H9 (cell line): ENCODE results near the gene CCN5. TPM values are rescaled to one million over a fixed set of nuclear protein-coding genes. Genes with fewer than 3 reads are reported as not detected.

Source experiments
- DNase-seq: peaks from one replicate; pipeline ENCODE4 v3.0.0-alpha.2; 2017
- H2AFZ ChIP-seq: one replicate; pipeline ENCODE4 v1.6.1; 2013; ENCODE audit warnings: mild to moderate bottlenecking, low read length, control low read depth, moderate library complexity
- H2AK5ac ChIP-seq: 2 replicates; pipeline ENCODE4 v1.6.1; 2013; ENCODE audit warnings: low read length, control low read depth, mixed read lengths; ENCODE audit not compliant: insufficient read length
- H2BK120ac ChIP-seq: one replicate; pipeline ENCODE4 v1.6.1; 2013; ENCODE audit warnings: low read depth, mild to moderate bottlenecking, low read length, control low read depth, inconsistent platforms; ENCODE audit not compliant: poor library complexity, severe bottlenecking
- H2BK12ac ChIP-seq: 2 replicates; pipeline ENCODE4 v1.6.1; 2013; ENCODE audit warnings: low read length, control low read depth, mixed read lengths, low read depth; ENCODE audit not compliant: insufficient read length
- H2BK15ac ChIP-seq: 2 replicates; pipeline ENCODE4 v1.6.1; 2013; ENCODE audit warnings: low read depth, low read length, control low read depth
- H2BK20ac ChIP-seq: one replicate; pipeline ENCODE4 v1.6.1; 2013; ENCODE audit warnings: low read depth, mild to moderate bottlenecking, low read length, control low read depth, inconsistent platforms; ENCODE audit not compliant: poor library complexity, severe bottlenecking
- H2BK5ac ChIP-seq: 2 replicates; pipeline ENCODE4 v1.6.1; 2013; ENCODE audit warnings: low read length, control low read depth, mixed read lengths; ENCODE audit not compliant: insufficient read length
- H3K14ac ChIP-seq: 2 replicates; pipeline ENCODE4 v1.6.1; 2013; ENCODE audit warnings: low read length, control low read depth; ENCODE audit not compliant: insufficient read depth
- H3K18ac ChIP-seq: 2 replicates; pipeline ENCODE4 v1.6.1; 2013; ENCODE audit warnings: low read depth, mild to moderate bottlenecking, mixed read lengths, low read length, control low read depth; ENCODE audit not compliant: insufficient read length
- H3K23ac ChIP-seq: 2 replicates; pipeline ENCODE4 v1.6.1; 2013; ENCODE audit warnings: low read length, control low read depth, mixed read lengths, low read depth; ENCODE audit not compliant: insufficient read length
- H3K23me2 ChIP-seq: 2 replicates; pipeline ENCODE4 v1.6.1; 2013; ENCODE audit warnings: low read depth, mild to moderate bottlenecking, mixed read lengths, low read length, control low read depth; ENCODE audit not compliant: insufficient read length, poor library complexity, severe bottlenecking
- H3K27ac ChIP-seq: 2 replicates; pipeline ENCODE4 v1.5.1; 2013; ENCODE audit warnings: low read length, control low read depth, mixed read lengths, low read depth; ENCODE audit not compliant: insufficient read length
- H3K27me3 ChIP-seq: 2 replicates; pipeline ENCODE4 v1.6.1; 2013; ENCODE audit warnings: low read length, control low read depth, inconsistent platforms; ENCODE audit not compliant: insufficient read depth
- H3K4ac ChIP-seq: 2 replicates; pipeline ENCODE4 v1.6.1; 2013; ENCODE audit warnings: low read depth, mild to moderate bottlenecking, control low read depth, inconsistent platforms, low read length, moderate library complexity
- H3K4me1 ChIP-seq: 2 replicates; pipeline ENCODE4 v1.6.1; 2013; ENCODE audit warnings: low read length, control low read depth, inconsistent platforms; ENCODE audit not compliant: insufficient read depth
- H3K4me2 ChIP-seq: 2 replicates; pipeline ENCODE4 v1.6.1; 2013; ENCODE audit warnings: low read length, control low read depth, mixed read lengths; ENCODE audit not compliant: insufficient read length, insufficient read depth
- H3K56ac ChIP-seq: 2 replicates; pipeline ENCODE4 v1.6.1; 2013; ENCODE audit warnings: low read depth, mild to moderate bottlenecking, mixed read lengths, low read length, control low read depth; ENCODE audit not compliant: insufficient read length
- H3K79me1 ChIP-seq: 2 replicates; pipeline ENCODE4 v1.6.1; 2013; ENCODE audit warnings: low read depth, mild to moderate bottlenecking, moderate library complexity, low read length, control low read depth, inconsistent platforms; ENCODE audit not compliant: insufficient read depth, poor library complexity, severe bottlenecking
- H3K79me2 ChIP-seq: 2 replicates; pipeline ENCODE4 v1.6.1; 2013; ENCODE audit warnings: low read length, control low read depth, inconsistent platforms; ENCODE audit not compliant: insufficient read depth
- H3K9ac ChIP-seq: 2 replicates; pipeline ENCODE4 v1.6.1; 2013; ENCODE audit warnings: low read length, control low read depth, mixed read lengths; ENCODE audit not compliant: insufficient read length; ENCODE audit errors: extremely low read depth
- H3K9me3 ChIP-seq: one replicate; pipeline ENCODE4 v1.6.1; 2013; ENCODE audit warnings: low read depth, low read length, inconsistent platforms; ENCODE audit not compliant: control insufficient read depth
- H3T11ph ChIP-seq: one replicate; pipeline ENCODE4 v1.6.1; 2013; ENCODE audit warnings: mild to moderate bottlenecking, low read length, control low read depth, inconsistent platforms
- H4K20me1 ChIP-seq: one replicate; pipeline ENCODE4 v1.6.1; 2013; ENCODE audit not compliant: control insufficient read depth, insufficient read length, insufficient read depth
- H4K5ac ChIP-seq: 2 replicates; pipeline ENCODE4 v1.6.1; 2013; ENCODE audit warnings: low read depth, mild to moderate bottlenecking, mixed read lengths, low read length, control low read depth; ENCODE audit not compliant: insufficient read length
- H4K8ac ChIP-seq: replicated peaks from 2 replicates; pipeline ENCODE4 v1.6.1; 2013; ENCODE audit warnings: low read length, control low read depth, mixed read lengths, low read depth; ENCODE audit not compliant: insufficient read length
- H4K91ac ChIP-seq: 2 replicates; pipeline ENCODE4 v1.6.1; 2013; ENCODE audit warnings: low read depth, mild to moderate bottlenecking, moderate library complexity, mixed read lengths, low read length, control low read depth; ENCODE audit not compliant: insufficient read length
- H3K27ac Mint-ChIP-seq, 3 experiments: 2 replicates in 2 of 3; 3 replicates in 1 of 3; pipeline ENCODE4 v1.8.0; 2020 to 2021; ENCODE audit warnings: mixed read lengths in 3 of 3, mild to moderate bottlenecking in 1 of 3, moderate library complexity in 1 of 3
- H3K27me3 Mint-ChIP-seq: 2 replicates; pipeline ENCODE4 v1.8.0; 2021; ENCODE audit warnings: low read depth, mild to moderate bottlenecking, moderate library complexity, mixed read lengths
- H3K36me3 Mint-ChIP-seq, 3 experiments: 2 replicates in 2 of 3; 3 replicates in 1 of 3; pipeline ENCODE4 v1.8.0; 2020 to 2021; ENCODE audit warnings: low read depth in 3 of 3, mixed read lengths in 3 of 3; ENCODE audit not compliant: insufficient read depth in 1 of 3
- H3K4me1 Mint-ChIP-seq, 2 experiments: 2 replicates each; pipeline ENCODE4 v1.8.0; 2020; ENCODE audit warnings: mixed read lengths in 2 of 2
- H3K4me3 Mint-ChIP-seq, 2 experiments: 2 replicates in 1 of 2; 3 replicates in 1 of 2; pipeline ENCODE4 v1.8.0; 2020 to 2021; ENCODE audit warnings: mild to moderate bottlenecking in 2 of 2, mixed read lengths in 2 of 2, moderate library complexity in 1 of 2
- H3K9me3 Mint-ChIP-seq, 2 experiments: 2 replicates in 1 of 2; 3 replicates in 1 of 2; pipeline ENCODE4 v1.8.0; 2020; ENCODE audit warnings: mild to moderate bottlenecking in 2 of 2, mixed read lengths in 2 of 2, moderate library complexity in 1 of 2
- WGBS: extraction: QIAGEN DNeasy Blood & Tissue Kit; methylation state at CpG from one replicate; pipeline ENCODE4 v1.1.7; 2013; ENCODE audit warnings: missing lambda C conversion rate, low lambda C conversion rate, mixed read lengths; ENCODE audit not compliant: insufficient read length; ENCODE audit errors: extremely low coverage; 5-methylcytosine and 5-hydroxymethylcytosine counted together
- total RNA-seq: library from RNA; stranded (reverse); gene quantifications from 2 replicates; pipeline ENCODE4 v1.2.1, GENCODE V29; 2021
- TF ChIP-seq, protein P1 (sequence below): fragments of 200-600 bp; sonication (generic); conservative IDR thresholded peaks from 3 replicates; pipeline ENCODE4 v1.8.0; 2021; ENCODE audit warnings: antibody characterized with exemption, mild to moderate bottlenecking

Gene CCN5
- total RNA-seq, 1 experiment from 2014 or later = not detected

GRCh38 chr20:44750081-44750805 is 35.1 kb downstream of the CCN5 start:
- peaks cover 8% of the 10 kb centered on the region for H3K23me2 ChIP-seq
- TF ChIP-seq, protein P1, sequence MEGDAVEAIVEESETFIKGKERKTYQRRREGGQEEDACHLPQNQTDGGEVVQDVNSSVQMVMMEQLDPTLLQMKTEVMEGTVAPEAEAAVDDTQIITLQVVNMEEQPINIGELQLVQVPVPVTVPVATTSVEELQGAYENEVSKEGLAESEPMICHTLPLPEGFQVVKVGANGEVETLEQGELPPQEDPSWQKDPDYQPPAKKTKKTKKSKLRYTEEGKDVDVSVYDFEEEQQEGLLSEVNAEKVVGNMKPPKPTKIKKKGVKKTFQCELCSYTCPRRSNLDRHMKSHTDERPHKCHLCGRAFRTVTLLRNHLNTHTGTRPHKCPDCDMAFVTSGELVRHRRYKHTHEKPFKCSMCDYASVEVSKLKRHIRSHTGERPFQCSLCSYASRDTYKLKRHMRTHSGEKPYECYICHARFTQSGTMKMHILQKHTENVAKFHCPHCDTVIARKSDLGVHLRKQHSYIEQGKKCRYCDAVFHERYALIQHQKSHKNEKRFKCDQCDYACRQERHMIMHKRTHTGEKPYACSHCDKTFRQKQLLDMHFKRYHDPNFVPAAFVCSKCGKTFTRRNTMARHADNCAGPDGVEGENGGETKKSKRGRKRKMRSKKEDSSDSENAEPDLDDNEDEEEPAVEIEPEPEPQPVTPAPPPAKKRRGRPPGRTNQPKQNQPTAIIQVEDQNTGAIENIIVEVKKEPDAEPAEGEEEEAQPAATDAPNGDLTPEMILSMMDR = peak; percentile 66
- no peaks in the 10 kb centered on the region for H3K4me1 ChIP-seq
- no peak overlapping the region for H3K4me2 ChIP-seq
- WGBS = no CpG with 5 or more reads among the region's 73 CpGs
- no peak overlapping the region for H3K14ac ChIP-seq
- H2BK15ac ChIP-seq = no peak overlapping the region
- H4K5ac ChIP-seq = no peak overlapping the region
- no peaks in the 10 kb centered on the region for H3K9me3 ChIP-seq
- H3K27ac ChIP-seq = no peak overlapping the region
- H3K4me3 Mint-ChIP-seq = no peak overlapping the region
- no peak overlapping the region for H3K4ac ChIP-seq
- no peak overlapping the region for H2AK5ac ChIP-seq
- H3K56ac ChIP-seq = no peak overlapping the region
- H3K4me1 Mint-ChIP-seq = peaks cover 18 to 47% of the 10 kb centered on the region in 2 experiments
- H4K20me1 ChIP-seq = no peaks in the 10 kb centered on the region
- no peak overlapping the region for H4K8ac ChIP-seq
- no peak overlapping the region for H2AFZ ChIP-seq
- H2BK20ac ChIP-seq = no peak overlapping the region
- H3K27me3 ChIP-seq = peaks cover 7% of the 10 kb centered on the region; the same call in 1 of the 2 replicates
- no peaks in the 10 kb centered on the region for H3K79me1 ChIP-seq
- H3K36me3 Mint-ChIP-seq = peaks cover 0 to 4% (median 0%) of the 10 kb centered on the region in 3 experiments; a peak in 1 of 7 replicates
- H3K27me3 Mint-ChIP-seq = peaks cover 39% of the 10 kb centered on the region
- no peak overlapping the region for H2BK12ac ChIP-seq
- peak; percentile 61 for DNase-seq
- H3K9ac ChIP-seq = no peak overlapping the region
- H2BK5ac ChIP-seq = no peak overlapping the region
- H4K91ac ChIP-seq = no peak overlapping the region
- H3K23ac ChIP-seq = no peak overlapping the region
- H3K18ac ChIP-seq = no peak overlapping the region
- H2BK120ac ChIP-seq = no peak overlapping the region
- no peaks in the 10 kb centered on the region for H3K79me2 ChIP-seq
- no peak overlapping the region for H3T11ph ChIP-seq
- no peak overlapping the region for H3K27ac Mint-ChIP-seq
- H3K9me3 Mint-ChIP-seq = no peaks in the 10 kb centered on the region; a peak in 1 of 5 replicates
